GM21367 (cell line): ENCODE data around the gene KRTAP10-1.
"Not testable (repeated sequence)": the region's sequence is repeated elsewhere in the genome, so short reads cannot be mapped to it uniquely, and the experiment has no call there.

Experiments used
- ATAC-seq: cut with Tn5 transposase; IDR thresholded peaks from one replicate; pipeline ENCODE4 v1.9.1; 2021; ENCODE audit not compliant: unreplicated experiment

KRTAP10-1 gene

GRCh38 chr21:44571844-44572782 lies 32.1 kb upstream of the KRTAP10-1 start:
- no peak for ATAC-seq

DNA sequence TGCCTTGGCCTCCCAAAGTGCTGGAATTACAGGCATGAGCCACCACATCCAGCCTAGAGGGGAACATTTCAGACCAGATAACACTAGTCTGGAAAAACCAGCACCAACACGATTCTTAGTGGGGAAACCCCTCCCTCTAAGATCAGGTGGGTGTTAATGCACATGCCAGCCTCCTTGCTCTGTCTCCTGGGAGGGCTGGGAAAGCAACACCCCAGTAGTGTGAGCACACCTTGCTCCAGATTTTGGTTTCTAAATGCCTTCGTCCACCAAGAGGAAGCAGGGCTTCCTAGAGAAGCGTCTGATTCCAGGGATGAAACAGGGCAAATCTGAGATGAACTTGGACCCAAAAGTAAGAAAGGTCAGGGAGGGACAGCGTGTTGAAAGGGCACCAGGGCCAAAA lies 31.3 kb upstream of the KRTAP10-1 start:
- no peak for ATAC-seq

- no peak for ATAC-seq
Observed at GRCh38 chr21:44569861-44570517, 30.0 kb upstream of the KRTAP10-1 start.

- no peak for ATAC-seq
Observed at GRCh38 chr21:44568667-44569556, 28.9 kb upstream of the KRTAP10-1 start.

GRCh38 chr21:44568261-44568660 lies 28.3 kb upstream of the KRTAP10-1 start:
- ATAC-seq, result no peak

- ATAC-seq, result no peak
Observed at GRCh38 chr21:44567481-44568171, 27.6 kb upstream of the KRTAP10-1 start.

GRCh38 chr21:44566403-44566802 lies 26.4 kb upstream of the KRTAP10-1 start:
- no peak for ATAC-seq

DNA sequence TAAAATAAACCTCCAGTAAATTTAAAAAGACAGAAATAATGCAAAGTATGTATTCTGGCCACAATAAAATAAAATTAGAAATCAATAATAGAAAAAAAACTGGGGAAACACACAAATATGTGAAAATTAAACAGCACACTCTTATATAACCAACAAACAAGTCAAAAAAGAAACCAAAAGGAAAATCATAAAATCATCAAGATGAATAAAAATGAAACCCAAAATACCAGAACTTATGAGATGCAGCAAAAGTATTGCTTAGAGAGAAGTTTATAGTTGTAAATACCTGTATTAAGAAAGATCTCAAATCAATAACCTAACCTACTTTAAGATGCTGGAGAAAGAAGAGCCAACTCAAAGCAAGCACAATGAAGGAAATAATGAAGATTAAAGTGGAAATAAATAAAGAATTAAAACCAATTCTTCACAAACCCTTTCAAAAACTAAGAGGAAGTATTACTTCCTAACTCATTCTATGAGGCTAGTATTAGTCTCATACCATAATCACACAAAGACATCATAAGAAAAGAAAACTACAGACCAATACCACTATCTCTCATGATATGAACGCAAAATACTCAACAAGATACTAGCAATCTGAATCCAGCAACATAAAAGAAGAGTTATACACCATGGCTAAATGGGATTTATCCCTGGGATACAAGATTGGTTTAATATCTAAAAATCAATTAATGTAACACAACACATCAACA lies 25.0 kb upstream of the KRTAP10-1 start:
- no peak for ATAC-seq

- no peak for ATAC-seq
Observed at GRCh38 chr21:44564099-44564498, 24.1 kb upstream of the KRTAP10-1 start.

GRCh38 chr21:44558695-44559094 lies 18.7 kb upstream of the KRTAP10-1 start, which contains the start of gene KRTAP10-3:
KRTAP10-3 (minus strand) TSS chr21:44558795; CDS start chr21:44558715, 80 bp downstream.
- ATAC-seq, result no peak

GRCh38 chr21:44558329-44558675 lies 18.3 kb upstream of the KRTAP10-1 start:
- not testable (repeated sequence) for ATAC-seq

DNA sequence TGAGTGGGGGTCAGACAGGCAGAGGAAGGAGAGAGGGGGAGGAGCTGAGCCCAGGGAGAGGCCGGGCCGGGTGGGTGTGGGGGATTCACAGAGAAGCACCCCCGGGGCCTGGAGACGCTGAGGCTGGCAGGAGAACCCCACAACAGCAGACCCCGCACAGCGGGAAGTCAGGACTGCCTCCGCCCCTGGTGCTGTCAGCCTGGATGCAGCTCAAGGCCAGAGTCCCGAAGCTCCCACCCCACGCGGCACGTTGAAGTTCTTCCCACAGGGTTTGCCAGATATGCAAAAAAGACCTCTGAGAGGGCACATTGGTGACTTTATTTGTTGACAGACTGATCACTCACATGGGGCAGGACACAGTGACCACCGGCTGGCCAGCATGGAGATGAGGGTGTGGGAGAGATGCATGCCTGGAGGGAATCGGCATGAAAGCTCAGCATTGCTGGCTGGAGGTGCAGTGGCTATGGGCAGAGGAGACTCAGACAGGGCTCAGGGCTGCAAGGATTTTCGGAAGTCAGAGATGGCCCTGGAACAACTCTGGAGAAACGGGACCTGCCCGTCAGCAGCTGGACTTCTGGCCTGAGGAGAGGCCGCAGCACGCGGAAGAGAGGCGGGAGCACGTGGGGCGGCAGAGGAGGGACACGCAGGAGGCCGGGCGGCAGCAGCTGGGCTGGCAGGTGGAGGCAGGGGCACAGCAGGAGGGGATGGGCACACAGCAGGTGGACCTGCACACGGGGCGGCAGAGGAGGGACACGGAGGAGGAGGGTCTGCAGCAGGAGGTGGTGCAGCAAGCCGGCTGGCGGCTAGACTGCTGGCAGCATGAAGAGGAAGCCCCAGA lies 17.7 kb upstream of the KRTAP10-1 start:
- ATAC-seq, result no peak

- no peak for ATAC-seq
Observed at GRCh38 chr21:44556879-44557278, 16.9 kb upstream of the KRTAP10-1 start.

GRCh38 chr21:44555200-44555875 lies 15.3 kb upstream of the KRTAP10-1 start:
- no peak for ATAC-seq

GRCh38 chr21:44552681-44553080 lies 12.7 kb upstream of the KRTAP10-1 start:
- ATAC-seq, result no peak

DNA sequence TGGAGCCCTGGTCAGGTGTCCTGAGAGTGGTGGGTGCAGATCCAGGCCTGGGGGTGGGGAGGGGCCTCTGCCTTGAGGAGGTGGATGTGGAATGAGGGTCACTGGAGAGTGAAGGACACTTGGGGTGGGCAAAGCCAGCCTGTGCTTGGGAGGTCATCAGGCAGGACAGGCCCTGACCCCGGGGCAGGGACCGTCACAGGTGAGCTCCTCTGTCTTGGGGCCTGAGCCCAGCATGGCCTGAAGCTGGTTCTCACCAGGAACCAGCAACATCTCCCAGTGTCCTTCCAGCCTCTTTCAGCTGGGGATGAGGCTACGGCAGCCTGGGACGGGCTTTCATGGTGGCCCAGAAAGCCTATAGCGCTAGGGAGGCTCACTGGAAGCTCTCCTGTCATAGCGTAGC lies 12.1 kb upstream of the KRTAP10-1 start:
- no peak for ATAC-seq

DNA sequence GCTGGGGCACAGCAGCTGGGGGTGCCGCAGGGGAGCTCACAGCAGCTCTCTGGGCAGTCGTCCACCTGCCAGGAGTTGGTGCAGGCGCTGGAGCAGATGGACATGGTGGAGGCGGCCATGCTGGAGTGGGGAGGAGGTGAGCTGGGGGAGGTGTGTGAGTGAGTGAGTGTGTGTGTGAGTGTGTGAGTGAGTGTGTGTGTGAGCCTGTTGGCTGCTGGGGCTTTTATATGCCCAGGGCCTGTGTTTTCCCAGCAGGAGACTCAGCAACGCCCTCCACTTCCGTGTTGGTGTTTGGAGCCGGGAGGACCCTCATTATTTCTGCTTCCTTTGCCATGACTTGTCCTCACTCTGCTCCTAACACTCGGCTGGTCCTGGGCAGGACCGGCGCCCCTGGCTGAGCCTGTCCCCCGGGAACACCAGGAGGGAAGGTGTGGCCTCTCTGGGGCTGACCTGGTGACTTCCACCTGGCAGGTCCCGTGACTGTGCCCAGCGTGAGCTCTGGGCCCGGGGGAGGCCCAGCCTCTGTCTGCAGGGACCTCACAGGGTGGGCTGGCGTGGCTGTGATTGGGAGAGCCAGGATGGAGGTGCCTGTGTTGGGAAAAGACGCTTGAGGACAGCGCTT lies 11.5 kb upstream of the KRTAP10-1 start, which contains the start of gene KRTAP10-2:
KRTAP10-2 (minus strand) TSS at position 166 of the 622 bp plus-strand sequence; CDS start at position 119, 47 bp downstream.
- ATAC-seq, result no peak

GRCh38 chr21:44550807-44551206 lies 10.8 kb upstream of the KRTAP10-1 start:
- ATAC-seq, result no peak
